Kidney tubule cell (primary cell): ENCODE measurements around the gene MPHOSPH10.
"Not testable (repeated sequence)": the region's sequence is repeated elsewhere in the genome, so short reads cannot be mapped to it uniquely, and the experiment has no call there.

Experiments
- DNase-seq: peaks from one replicate; pipeline ENCODE4 v3.0.0-alpha.2; 2018; ENCODE audit warnings: low spot score

The MPHOSPH10 gene

GRCh38 chr2:71178836-71179235 lies 48.4 kb downstream of the MPHOSPH10 start:
- DNase-seq, result not testable (repeated sequence)

GRCh38 chr2:71181316-71181715 lies 50.9 kb downstream of the MPHOSPH10 start:
- no peak for DNase-seq

GRCh38 chr2:71183306-71184115 lies 53.1 kb downstream of the MPHOSPH10 start:
- DNase-seq, result not testable (repeated sequence)

GRCh38 chr2:71186973-71187372 lies 56.5 kb downstream of the MPHOSPH10 start:
- no peak for DNase-seq

- DNase-seq, result no peak
Observed at GRCh38 chr2:71187589-71187988, 57.2 kb downstream of the MPHOSPH10 start.

- DNase-seq, result peak; percentile 9
Observed at GRCh38 chr2:71190656-71191569, 60.5 kb downstream of the MPHOSPH10 start.

- no peak for DNase-seq
Observed at GRCh38 chr2:71191570-71191943, 61.1 kb downstream of the MPHOSPH10 start.
